Ascending aorta (tissue), 2 donors: ENCODE results near the gene ASB9. TPM values are rescaled to one million over a fixed set of nuclear protein-coding genes. Genes with fewer than 3 reads are reported as not detected.

ENCODE experiments used
- DNase-seq, 2 donors: peaks; one replicate each; pipeline ENCODE4 v3.0.0-alpha.2; 2019; ENCODE audit warnings: low spot score in 2 of 2
- H3K27ac ChIP-seq, 2 donors: fragments of 200-600 bp; sonication (generic); one replicate each; pipeline ENCODE4 v1.5.1; 2016 to 2017; ENCODE audit warnings: mild to moderate bottlenecking in 1 of 2
- H3K27me3 ChIP-seq: fragments of 200-600 bp; sonication (generic); one replicate; pipeline ENCODE4 v1.5.1; 2017
- H3K36me3 ChIP-seq, 2 donors: fragments of 200-600 bp; sonication (generic); one replicate each; pipeline ENCODE4 v1.5.1; 2016
- H3K4me1 ChIP-seq, 2 donors: fragments of 200-600 bp; sonication (generic); one replicate each; pipeline ENCODE4 v1.5.1; 2016 to 2017; ENCODE audit warnings: mild to moderate bottlenecking in 1 of 2
- H3K4me3 ChIP-seq, 2 donors: fragments of 200-600 bp; sonication (generic); one replicate each; pipeline ENCODE4 v1.5.1; 2016 to 2017; ENCODE audit warnings: mild to moderate bottlenecking in 1 of 2
- H3K9me3 ChIP-seq, 2 donors: fragments of 200-600 bp; sonication (generic); one replicate each; pipeline ENCODE4 v1.5.1; 2016
- CTCF ChIP-seq, 3 experiments: fragments of 200-600 bp in 2 of 3; fragments of 450-650 bp in 1 of 3; sonication (generic) in 2 of 3; IDR thresholded peaks; one replicate each; pipeline ENCODE4 v1.5.1; 2016 to 2019; ENCODE audit warnings: antibody characterized with exemption in 3 of 3, mild to moderate bottlenecking in 1 of 3, moderate library complexity in 1 of 3
- intact Hi-C: fragments of 100-400 bp; cut with DNase I; formaldehyde crosslinking; loops from one replicate; pipeline ENCODE4 v1.15.1; 2023
- total RNA-seq: library from RNA; depleted of rRNA; stranded (reverse); fragments of >200 nt; gene quantifications from one replicate; pipeline ENCODE4 v1.1.0, GENCODE V29; 2016

ASB9 gene
- total RNA-seq, 1 donor from 2014 or later, result 3.6 TPM

GRCh38 chrX:15207994-15208393, 61.9 kb downstream of the ASB9 start:
- Histone ChIP-seq H3K4me1 (no peaks in the 10 kb centered on the region), H3K27me3 (no peaks in the 10 kb centered on the region), H3K36me3 (no peaks in the 10 kb centered on the region), H3K4me3 (no peak overlapping the region), H3K27ac (no peak overlapping the region), H3K9me3 (no peaks in the 10 kb centered on the region)
- no peak for DNase-seq
- intact Hi-C loops, result no loop called here
- TF ChIP-seq CTCF (IDR thresholded peaks at IDR 0.05), result no peak

GRCh38 chrX:15207384-15207783, 62.5 kb downstream of the ASB9 start:
- H3K9me3 ChIP-seq, result no peaks in the 10 kb centered on the region
- no peak for TF ChIP-seq CTCF (IDR thresholded peaks at IDR 0.05)
- intact Hi-C loops, result no loop called here
- no peaks in the 10 kb centered on the region for H3K4me1 ChIP-seq
- DNase-seq, result no peak
- no peak overlapping the region for H3K4me3 ChIP-seq
- no peaks in the 10 kb centered on the region for H3K27me3 ChIP-seq
- no peaks in the 10 kb centered on the region for H3K36me3 ChIP-seq
- no peak overlapping the region for H3K27ac ChIP-seq

GRCh38 chrX:15206306-15206705, 63.6 kb downstream of the ASB9 start:
- no peaks in the 10 kb centered on the region for H3K9me3 ChIP-seq
- H3K4me3 ChIP-seq, result no peak overlapping the region
- no peaks in the 10 kb centered on the region for H3K36me3 ChIP-seq
- no peaks in the 10 kb centered on the region for H3K4me1 ChIP-seq
- no peak for TF ChIP-seq CTCF (IDR thresholded peaks at IDR 0.05)
- no peaks in the 10 kb centered on the region for H3K27me3 ChIP-seq
- intact Hi-C loops, result no loop called here
- DNase-seq, result no peak
- H3K27ac ChIP-seq, result no peak overlapping the region

- TF ChIP-seq CTCF (IDR thresholded peaks at IDR 0.05), result no peak
- no peak for DNase-seq
- intact Hi-C loops, result no loop called here
- H3K4me1 ChIP-seq, result no peaks in the 10 kb centered on the region
- no peaks in the 10 kb centered on the region for H3K9me3 ChIP-seq
- H3K27ac ChIP-seq, result no peak overlapping the region
- no peaks in the 10 kb centered on the region for H3K27me3 ChIP-seq
- no peaks in the 10 kb centered on the region for H3K36me3 ChIP-seq
- no peak overlapping the region for H3K4me3 ChIP-seq
Measured at GRCh38 chrX:15204130-15204751, 65.6 kb downstream of the ASB9 start.

GRCh38 chrX:15203694-15204093, 66.2 kb downstream of the ASB9 start:
- Histone ChIP-seq H3K27ac (no peak overlapping the region), H3K9me3 (no peaks in the 10 kb centered on the region), H3K27me3 (no peaks in the 10 kb centered on the region), H3K36me3 (no peaks in the 10 kb centered on the region), H3K4me1 (no peaks in the 10 kb centered on the region), H3K4me3 (no peak overlapping the region)
- intact Hi-C loops, result no loop called here
- DNase-seq, result no peak
- TF ChIP-seq CTCF (IDR thresholded peaks at IDR 0.05), result no peak
